GM19395 (cell line): ENCODE measurements around the gene TDRD10.

Experiments used
- ATAC-seq: cut with Tn5 transposase; IDR thresholded peaks from one replicate; pipeline ENCODE4 v1.9.1; 2021; ENCODE audit warnings: mild to moderate bottlenecking, moderate library complexity; ENCODE audit not compliant: unreplicated experiment

TDRD10 gene, protein sequence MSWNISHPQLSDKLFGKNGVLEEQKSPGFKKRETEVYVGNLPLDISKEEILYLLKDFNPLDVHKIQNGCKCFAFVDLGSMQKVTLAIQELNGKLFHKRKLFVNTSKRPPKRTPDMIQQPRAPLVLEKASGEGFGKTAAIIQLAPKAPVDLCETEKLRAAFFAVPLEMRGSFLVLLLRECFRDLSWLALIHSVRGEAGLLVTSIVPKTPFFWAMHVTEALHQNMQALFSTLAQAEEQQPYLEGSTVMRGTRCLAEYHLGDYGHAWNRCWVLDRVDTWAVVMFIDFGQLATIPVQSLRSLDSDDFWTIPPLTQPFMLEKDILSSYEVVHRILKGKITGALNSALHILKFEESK

DNA sequence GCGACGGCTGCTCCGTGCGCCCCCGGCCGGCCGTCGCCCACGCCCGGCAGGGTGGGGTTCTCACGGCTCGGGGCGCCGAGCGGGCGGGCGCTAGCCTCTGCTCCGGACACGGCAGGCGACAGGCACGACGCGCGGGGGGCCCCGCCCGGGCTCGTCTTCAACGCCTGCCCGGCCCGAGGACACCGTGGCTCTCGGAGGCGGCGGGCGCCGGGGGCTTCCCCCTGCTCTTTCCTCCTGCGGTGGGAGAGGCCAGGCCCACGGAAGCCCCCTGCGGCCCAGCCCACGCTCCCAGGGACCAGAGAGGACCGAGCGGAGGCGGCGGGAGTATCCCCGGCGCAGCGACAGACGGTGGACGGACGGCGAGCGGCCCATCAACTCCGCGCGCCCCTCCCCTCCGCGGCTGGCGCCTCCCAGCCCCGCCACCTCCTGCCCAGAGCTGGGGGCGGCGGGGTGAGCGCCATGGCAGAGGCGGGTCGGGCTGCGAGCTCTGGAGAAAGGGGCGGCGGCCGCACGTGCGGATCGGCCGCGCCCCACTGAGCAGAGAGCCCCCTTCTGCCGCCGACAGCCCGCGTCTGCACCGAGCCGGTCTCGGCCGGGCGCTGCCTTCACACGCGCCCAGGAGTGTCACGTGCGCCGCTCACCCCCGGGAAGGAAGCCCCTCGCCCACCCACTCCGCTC lies at the start of gene TDRD10, which contains the start of gene SHE:
Gene TDRD10 (plus strand): TSS at position 154 of the 678 bp plus-strand sequence. CDS start 4,685 bp downstream, outside the sequence.
Gene SHE (minus strand): TSS at position 347 of the 678 bp plus-strand sequence. CDS start 386 bp downstream, outside the sequence.
- no peak for ATAC-seq

DNA sequence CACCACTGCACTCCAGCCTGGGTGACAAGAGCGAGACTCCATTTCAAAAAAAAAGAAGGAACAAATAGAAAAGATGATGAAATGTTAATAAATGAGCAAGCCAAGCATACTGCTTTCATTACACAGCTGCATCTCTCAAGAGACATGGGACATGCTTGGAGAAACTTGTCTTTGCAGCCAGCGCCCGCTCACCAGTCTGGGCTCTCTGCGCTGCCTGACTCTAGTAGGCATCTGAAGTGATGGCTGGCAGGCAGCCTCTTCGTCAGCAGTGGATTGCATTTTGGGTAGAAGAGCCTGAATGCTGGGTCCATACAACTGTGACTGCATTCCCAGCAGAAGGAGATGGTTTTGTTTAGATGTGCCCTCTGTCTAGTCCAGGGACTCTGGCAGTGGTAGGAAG lies 48.9 kb upstream of the TDRD10 start:
- ATAC-seq = no peak

DNA sequence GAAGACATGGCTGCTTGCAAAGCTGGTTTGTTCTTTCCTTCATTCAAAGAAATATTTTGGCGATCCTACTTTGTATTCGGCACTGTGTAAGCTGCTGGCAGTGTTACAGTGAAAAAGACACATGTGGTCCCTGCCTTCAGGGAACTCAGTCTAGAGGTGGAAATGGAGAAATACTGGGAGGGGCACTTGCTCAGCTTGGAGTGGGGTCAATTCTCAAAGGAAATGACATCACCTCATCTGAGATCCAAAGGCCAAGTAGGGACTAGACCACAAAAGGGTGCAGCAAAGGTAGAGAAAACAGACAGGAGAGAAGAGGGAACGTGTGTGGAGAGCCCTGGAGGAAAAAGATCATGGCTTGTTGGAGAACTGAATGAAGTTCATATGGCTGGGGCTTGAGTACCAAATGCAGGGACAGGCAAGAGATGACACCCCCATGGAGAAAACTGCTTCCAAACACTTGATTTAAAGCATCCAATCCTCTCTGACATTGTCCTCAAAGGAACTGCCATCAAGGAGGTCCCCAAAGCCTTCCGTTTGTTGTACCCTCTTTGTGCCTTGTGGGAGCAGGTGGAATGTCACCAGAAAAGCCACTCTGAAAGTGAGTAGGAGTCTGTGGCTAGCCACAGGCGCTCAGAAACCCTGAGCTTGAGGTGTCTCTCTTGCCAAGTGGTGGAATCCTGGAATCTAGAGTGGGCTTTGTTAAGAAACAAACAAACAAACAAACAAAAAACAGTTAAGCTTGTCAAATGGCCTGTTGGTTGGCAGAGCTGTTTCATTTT lies 48.3 kb upstream of the TDRD10 start:
- no peak for ATAC-seq

DNA sequence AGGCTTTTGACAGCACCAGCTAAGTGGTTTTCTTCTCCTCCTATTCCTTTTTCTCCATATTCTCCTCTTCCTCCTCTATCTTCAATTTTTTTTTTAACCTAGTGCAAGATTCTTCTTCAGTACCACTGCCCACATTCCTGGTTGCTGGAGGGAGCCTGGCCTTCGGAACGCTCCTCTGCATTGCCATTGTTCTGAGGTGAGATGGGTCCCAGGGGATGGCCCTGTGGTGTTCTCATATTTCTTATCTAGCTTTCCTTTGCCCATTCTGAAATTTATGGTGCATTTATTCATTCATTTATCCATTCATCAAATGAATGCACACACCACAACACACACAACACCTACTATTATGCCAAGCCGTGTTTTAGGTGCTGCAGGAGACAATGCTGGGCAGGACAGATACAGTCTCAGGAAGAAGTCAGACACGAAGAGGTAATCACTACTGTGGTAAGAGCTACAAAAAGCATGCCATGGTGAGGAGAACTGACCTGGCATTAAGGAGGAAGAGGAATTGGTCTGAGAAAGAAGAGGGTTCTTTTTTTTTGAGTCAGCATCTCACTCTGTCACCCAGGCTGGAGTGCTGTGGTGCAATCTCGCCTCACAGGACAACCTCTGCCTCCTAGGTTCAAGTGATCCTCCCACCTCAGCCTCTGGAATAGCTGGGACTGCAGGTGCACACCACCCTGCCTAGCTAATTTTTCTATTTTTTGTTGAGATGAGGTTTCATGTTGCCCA lies 47.5 kb upstream of the TDRD10 start:
- ATAC-seq = no peak

DNA sequence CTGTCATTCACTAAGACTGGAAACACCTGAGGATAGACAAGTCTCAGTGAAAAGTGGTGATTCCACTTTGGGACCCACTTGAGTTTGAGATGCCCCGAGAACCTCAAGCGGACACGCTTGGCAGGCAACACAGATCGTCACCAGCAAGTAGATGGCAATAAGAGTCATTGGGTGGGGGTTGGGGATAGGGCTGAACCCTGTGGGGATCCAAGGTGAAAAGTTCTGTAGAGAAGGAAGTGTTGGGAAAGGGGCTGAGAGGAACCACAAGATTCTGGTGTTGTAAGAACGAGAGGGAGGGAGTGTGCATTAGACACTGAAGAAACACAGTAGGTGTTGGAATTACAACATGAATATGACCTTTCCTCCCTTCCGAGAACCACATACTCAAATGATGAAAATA lies 45.4 kb upstream of the TDRD10 start:
- no peak for ATAC-seq

DNA sequence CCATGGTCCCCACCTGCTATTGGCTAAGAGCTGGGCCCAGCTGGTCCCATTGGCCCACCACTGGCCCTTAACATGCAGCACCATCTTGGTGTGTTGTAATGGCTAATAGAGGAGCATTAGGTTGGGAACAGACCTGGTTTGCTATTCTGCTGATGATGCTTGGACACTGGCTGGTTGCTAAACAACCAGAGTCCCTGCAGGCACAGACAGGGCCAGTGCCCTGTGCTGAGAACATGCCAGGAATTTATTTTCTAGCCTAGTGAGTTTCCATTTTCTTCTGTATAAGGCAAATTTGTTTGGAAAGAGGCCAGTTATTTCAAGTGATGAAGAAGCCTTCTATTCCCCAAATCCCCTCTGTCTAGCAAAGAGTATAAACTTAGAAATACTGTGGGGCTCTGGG lies 42.9 kb upstream of the TDRD10 start:
- ATAC-seq = no peak

DNA sequence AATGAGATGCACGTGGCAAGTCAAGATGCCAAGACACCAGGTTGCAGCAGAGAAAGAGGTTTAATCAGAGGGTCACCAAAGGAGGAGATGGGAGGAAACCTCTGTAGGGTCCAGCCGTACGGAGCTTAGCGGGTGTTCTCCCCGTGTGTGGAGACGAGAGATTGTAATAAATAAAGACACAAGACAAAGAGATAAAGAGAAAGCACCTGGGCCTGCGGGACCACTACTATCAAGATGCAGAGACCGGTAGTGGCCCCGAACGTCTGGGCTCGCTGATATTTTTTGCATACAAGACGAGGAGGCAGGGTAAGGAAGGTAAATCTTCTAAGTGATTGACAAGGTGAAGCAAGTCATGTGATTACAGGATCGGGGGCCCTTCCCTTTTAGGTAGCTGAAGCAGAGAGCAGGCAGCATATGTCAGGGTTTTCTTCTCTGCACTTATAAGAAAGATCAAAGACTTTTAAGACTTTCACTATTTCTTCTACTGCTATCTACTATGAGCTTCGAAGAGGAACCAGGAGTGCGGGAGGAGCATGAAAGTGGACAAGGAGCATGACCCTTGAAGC lies 41.2 kb upstream of the TDRD10 start:
- ATAC-seq = no peak

DNA sequence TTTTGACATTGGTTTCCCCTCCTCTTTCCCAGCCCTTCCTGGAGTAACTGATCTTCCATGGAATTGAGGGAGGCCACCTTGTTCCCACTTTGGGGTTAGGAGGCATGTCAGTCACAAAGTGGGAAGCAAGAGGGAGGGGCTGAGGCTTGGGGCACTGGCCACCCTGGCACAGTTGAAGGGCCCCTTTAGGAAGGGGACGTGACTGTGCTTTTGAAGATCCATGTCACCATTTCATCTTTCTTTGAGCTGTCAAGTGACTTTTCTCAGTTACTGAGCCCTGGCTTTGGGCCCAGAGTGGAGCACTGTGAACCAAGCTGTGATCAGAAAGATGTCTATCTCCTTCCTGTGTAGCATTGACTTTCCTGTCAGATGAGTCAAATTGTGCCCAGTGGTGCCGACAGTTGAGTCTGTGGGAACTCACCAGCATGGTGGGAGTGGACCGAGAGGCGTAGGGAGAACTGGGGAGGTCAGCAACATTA lies 38.5 kb upstream of the TDRD10 start:
- no peak for ATAC-seq

DNA sequence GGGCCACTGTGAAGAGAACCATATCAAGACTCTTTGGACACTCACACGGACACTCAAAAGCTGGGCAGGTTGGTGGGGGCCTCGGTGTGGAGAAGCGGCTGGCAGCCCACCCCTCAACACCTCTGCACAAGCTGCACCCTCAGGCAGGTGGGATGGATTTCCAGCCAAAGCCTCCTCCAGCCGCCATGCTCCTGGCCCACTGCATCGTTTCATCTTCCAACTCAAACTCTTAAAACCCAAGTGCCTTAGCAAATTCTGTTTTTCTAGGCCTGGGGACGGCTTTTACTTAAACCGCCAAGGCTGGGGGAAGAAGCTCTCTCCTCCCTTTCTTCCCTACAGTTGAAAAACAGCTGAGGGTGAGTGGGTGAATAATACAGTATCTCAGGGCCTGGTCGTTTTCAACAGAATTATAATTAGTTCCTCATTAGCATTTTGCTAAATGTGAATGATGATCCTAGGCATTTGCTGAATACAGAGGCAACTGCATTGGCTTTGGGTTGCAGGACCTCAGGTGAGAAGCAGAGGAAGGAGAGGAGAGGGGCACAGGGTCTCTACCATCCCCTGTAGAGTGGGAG lies 36.3 kb upstream of the TDRD10 start:
- no peak for ATAC-seq

DNA sequence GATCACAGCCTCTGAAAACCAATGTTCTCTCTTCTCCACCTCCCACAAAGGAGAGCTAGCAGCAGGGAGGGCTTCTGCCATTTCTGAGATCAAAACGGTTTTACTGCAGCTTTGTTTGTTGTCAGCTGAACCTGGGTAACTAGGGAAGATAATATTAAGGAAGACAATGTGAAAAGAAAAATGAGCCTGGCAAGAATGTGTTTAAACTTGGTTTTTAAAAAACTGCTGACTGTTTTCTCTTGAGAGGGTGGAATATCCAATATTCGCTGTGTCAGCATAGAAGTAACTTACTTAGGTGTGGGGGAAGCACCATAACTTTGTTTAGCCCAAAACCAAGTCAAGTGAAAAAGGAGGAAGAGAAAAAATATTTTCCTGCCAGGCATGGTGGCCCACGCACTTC lies 35.8 kb upstream of the TDRD10 start:
- ATAC-seq = no peak

DNA sequence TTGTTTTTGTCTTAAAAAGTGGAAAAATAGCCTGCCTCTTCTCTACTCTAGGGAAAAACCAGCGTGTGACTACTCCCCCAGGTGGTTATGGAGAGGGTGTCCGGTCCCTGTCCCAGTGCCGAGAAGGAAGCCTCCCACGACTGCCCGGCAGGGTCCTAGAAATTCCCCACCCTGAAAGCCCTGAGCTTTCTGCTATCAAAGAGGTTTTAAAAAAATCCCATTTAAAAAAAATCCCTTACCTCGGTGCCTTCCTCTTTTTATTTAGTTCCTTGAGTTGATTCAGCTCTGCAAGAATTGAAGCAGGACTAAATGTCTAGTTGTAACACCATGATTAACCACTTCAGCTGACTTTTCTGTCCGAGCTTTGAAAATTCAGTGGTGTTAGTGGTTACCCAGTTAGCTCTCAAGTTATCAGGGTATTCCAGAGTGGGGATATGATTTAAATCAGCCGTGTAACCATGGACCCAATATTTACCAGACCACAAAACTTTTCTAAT lies 35.0 kb upstream of the TDRD10 start:
- ATAC-seq = no peak

DNA sequence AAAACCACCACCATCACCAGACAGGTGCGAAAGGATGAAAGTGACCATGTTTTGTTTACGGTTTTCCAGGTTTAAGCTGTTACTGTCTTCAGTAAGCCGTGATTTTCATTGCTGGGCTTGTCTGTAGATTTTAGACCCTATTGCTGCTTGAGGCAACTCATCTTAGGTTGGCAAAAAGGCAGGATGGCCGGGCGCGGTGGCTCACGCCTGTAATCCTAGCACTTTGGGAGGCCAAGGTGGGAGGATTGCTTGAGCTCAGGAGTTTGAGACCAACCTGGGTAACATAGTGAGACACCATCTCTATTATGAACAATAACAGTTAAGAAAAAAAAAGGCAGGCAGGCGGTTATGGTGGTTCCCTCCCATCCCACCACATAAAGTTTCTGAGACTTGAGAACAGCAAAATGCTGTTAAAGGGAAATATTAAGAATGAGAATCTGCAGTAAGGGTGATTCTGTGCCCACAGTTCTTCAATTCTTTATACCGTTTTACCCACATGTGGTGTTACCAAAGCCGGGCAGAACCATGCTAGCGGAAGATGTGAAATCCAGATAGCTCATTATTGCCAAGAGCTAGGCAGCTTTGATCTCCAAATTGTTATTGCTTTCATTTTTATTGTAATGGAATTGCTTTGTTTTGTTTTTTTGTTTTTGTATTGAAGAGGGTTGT lies 34.5 kb upstream of the TDRD10 start:
- no peak for ATAC-seq

DNA sequence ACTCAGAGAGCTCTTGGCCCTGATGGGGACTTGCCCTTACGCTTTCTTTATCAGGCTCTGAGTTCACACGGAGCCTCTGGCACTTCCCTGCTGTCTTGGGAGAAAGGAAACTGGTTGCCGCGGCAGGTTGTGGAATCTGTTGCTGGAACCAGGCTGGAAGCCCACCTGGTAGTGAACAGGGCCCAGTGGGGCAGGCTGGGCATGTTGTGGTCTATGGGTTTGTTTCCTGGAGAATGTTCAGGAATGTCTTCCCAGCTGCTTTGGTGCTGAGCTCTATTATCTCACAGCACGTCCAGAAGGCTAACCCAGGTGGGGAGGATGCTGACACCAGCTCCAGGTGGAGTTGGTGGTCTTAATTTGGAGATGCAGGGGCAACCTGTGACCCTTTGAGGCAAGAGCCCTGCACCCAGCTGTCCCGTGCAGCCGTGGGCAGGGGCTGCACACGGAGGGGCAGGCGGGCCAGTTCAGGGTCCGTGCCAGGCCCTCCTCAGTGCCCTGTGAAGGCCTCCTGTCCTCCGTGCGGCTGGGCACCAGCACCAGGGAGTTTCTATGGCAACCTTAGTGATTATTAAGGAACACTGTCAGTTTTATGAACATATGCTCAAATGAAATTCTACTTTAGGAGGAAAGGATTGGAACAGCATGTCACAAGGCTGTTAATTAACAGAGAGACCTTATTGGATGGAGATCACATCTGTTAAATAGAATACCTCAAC lies 33.3 kb upstream of the TDRD10 start:
- no peak for ATAC-seq

DNA sequence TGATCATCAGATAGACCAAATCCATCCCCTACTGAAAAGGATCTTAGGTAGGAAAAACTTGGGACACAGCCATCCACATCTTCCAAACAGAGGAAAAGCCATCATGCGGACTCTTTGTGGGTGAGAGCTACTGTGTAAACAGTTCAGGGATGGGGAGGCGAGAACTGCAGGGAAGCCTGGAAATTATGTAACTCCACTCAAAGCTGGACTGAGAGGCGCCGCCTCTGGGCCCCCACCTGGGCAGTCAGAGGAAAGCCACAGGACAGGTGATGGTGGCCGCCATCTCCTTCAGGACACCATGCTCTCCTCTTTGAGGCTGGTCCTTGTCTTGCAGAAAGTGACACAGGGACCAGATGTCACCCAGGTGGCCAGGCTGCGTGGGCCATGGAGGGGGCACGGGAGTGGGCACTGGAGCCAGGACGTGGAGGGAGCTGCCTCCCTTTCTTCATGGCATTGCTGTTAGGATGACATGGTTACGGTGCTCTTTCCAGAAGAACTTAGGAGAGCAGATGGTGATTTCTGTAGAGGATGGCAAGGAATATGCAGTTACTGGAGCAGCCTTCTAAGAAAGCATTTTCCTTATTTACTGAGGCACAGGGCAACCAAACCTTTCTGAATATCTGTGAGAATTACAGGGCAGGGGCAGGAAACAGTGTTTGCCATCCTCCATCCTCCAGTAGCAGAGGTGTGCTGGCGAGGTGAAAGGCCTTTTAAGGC lies 32.0 kb upstream of the TDRD10 start:
- ATAC-seq = no peak

DNA sequence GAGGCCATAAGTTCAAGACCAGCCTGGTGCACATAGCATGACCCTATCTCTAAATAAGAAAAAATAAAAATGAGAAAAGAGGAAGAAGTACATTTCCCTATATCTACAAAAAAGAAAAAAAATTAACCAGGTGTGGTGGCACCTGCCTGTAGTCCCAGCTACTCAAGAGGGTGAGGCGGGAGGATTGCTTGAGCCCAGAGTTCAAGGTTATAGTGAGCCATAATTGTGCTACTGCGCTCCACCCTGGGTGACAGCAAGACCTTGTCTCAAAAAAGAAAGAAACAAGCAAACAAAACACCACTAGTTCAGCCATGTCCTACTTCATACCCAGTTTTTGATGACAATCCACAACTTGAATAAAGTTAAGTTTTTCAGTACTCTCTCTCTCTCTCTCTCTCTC lies 30.7 kb upstream of the TDRD10 start:
- ATAC-seq = no peak

DNA sequence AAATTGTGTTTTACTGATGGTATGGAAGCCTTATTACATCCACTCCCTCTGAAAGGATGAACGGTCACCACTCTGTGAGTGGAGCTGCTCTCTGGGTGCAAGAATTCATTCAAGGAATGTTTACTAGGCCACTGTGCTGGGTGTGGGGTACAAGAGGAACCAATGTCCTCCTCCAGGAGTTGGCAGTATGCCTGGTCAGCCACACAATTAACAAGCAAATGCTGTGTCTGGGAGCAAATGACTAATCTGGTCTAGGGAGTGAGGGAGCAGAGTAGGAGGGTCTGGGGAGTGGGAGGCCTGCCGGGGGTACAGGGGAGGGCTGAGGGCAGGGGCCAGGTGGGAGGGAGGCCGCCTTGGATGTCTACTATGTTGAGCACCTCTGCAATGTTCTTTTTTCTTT lies 27.2 kb upstream of the TDRD10 start:
- ATAC-seq = no peak

DNA sequence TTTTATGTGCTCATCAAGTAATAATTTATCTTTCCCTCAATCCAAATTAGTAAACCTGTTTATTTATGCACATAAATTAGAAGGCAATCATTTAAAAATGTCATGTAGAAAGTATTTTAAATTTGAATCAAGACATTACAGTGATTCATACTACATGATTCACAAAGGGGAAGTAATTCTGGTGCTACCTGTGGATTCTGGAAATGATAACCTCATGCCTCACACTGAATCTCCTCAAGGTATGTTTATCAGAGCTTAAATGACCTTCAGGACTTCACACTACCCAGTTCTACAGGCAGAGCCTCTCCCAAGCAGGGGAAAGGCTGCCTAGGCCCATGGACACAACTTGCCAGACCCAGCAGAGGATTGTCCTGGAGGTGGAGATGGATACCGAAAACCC lies 25.2 kb upstream of the TDRD10 start:
- ATAC-seq = no peak

DNA sequence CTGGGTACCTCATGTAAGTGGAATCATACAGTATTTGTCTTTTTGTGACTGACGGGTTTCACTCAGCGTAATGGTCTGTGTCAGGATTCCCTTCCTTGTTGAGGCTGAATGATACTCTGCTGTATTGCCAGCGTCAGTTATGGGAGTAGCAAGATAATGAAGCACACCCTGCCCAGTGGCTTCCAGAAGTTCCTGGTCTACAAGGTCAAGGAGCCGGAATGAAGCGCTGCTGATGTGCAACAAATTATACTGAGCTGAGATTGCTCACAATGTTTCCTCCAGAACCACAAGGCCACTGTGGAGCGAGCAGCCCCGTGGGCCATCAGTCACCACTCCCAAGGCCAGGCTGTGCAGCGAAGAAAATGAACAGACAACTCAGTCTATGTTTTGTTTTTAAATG lies 24.0 kb upstream of the TDRD10 start:
- ATAC-seq = no peak
